Neural progenitor cell (in vitro differentiated cells): ENCODE data around the gene TSTD2.

Source experiments
- EZH2 ChIP-seq: fragments of 200-600 bp; sonication (generic); IDR thresholded peaks from 2 replicates; pipeline ENCODE4 v1.6.1; 2017; ENCODE audit warnings: antibody characterized with exemption, mild to moderate bottlenecking, moderate library complexity
- TF ChIP-seq, protein P1 (sequence below): fragments of 200-600 bp; sonication (generic); IDR thresholded peaks from 2 replicates; pipeline ENCODE4 v1.5.1; 2017; ENCODE audit warnings: antibody characterized with exemption, mild to moderate bottlenecking

DNA sequence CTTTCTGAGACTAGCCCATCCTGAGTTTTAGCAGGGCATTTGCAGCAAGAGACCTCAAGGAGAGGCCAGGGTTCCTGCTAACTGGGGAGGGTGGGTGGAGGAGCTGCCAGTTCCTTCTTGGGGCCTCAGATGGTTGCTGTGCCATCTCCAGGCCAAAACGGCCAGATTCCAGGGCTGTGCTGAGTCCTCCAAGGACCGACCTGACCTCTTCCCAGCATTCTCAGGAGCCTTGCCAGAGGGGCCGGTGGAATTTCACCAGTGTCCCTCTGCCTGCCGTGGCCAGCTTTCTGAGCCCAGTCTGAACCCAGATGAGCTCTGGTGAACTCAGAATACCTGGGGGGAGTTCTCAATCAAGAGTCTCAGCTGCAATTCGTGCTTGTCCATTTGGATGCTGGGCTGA, 54.3 kb downstream of the TSTD2 start:
- TF ChIP-seq, protein P1, sequence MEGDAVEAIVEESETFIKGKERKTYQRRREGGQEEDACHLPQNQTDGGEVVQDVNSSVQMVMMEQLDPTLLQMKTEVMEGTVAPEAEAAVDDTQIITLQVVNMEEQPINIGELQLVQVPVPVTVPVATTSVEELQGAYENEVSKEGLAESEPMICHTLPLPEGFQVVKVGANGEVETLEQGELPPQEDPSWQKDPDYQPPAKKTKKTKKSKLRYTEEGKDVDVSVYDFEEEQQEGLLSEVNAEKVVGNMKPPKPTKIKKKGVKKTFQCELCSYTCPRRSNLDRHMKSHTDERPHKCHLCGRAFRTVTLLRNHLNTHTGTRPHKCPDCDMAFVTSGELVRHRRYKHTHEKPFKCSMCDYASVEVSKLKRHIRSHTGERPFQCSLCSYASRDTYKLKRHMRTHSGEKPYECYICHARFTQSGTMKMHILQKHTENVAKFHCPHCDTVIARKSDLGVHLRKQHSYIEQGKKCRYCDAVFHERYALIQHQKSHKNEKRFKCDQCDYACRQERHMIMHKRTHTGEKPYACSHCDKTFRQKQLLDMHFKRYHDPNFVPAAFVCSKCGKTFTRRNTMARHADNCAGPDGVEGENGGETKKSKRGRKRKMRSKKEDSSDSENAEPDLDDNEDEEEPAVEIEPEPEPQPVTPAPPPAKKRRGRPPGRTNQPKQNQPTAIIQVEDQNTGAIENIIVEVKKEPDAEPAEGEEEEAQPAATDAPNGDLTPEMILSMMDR, result no peak
- TF ChIP-seq EZH2, result no peak
